Activated T-cell treated with anti-CD3 and anti-CD28 coated beads, Interleukin-2, amount 50 U/mL, for 48 hours (primary cell): ENCODE results near the gene PAK5.

Source experiments
- DNase-seq, 2 experiments: peaks; one replicate each; pipeline ENCODE4 v3.0.0-alpha.2; 2020

PAK5 gene

DNA sequence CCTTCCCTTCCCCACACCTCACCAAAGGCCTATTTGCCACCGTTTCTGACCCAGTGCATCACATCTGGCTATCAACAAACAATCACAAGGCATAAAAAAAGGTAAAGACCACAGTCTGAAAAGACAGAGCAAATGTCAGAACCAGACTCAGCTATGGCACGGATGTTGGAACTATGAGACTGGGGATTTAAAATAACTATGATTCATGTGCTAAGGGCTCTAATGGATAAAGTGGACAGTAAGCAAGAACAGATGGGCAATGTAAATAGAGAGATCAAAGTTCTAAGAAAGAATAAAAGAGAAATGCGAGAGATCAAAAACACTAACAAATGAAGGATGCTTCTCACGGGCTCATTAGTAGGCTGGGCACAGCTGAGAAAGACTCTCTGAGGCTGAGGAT, 225.0 kb downstream of the PAK5 start:
- no peak for DNase-seq

GRCh38 chr20:9611921-9612320, 227.0 kb downstream of the PAK5 start:
- no peak for DNase-seq

DNA sequence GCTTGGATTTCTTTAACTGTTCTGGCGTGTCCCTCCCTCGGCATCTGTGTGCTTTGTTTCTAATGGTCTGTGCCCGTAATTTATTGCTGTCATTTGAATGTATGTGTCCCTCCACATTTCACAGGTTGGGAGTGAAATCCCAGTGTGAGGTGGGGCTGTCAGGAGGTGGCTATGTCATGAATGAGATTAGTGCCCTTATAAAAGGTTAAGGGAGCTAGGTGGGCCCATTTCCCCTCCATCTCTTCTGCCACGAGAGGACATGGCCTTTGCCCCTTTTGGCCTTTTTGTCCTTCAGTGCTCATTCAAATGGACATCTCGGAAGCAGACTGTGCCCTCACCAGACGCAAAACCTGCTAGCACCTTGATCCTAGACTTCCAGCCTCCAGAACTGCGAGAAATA, 228.2 kb downstream of the PAK5 start:
- no peak for DNase-seq

- peak; percentile 53 to 59 for DNase-seq
Observed at GRCh38 chr20:9609887-9610502, 228.9 kb downstream of the PAK5 start.

GRCh38 chr20:9608639-9609340, 230.1 kb downstream of the PAK5 start:
- no peak for DNase-seq

DNA sequence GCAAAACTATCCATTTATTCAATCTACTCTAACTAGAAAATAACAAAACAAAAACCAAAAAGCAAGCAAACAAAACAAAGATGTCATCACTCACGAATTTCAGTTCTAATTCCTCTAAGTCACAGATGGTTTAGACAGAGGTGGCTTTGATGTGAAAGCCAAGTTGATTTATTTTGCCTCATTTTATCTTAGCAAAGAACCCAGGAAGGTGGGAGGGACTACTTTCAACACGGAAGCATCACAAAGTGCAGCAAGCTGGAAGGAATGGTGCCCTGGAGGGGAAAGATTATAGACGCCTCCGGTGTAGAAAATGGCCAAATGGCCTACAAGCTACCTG, 236.1 kb downstream of the PAK5 start:
- DNase-seq = no peak

DNA sequence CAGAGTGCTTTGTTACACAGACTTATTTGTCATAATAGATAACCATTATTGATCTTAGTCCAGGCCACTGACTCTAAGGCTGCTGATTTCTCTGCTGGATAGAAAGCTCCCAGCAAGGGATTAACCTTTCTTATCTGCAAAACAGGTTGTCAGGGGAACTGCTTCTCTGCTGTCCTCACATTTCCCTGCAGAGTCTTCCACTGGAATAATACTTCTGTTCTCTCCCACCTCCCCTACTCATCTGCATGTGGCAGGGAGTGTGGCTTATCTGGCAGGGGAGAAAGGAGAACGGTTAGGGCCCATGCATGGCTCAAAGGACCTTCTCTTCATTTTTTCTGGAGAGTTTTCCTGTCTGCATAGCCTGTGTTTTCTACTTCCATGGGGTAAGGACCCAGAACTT, 238.3 kb downstream of the PAK5 start:
- no peak for DNase-seq

GRCh38 chr20:9597547-9597946, 241.3 kb downstream of the PAK5 start:
- no peak for DNase-seq

DNA sequence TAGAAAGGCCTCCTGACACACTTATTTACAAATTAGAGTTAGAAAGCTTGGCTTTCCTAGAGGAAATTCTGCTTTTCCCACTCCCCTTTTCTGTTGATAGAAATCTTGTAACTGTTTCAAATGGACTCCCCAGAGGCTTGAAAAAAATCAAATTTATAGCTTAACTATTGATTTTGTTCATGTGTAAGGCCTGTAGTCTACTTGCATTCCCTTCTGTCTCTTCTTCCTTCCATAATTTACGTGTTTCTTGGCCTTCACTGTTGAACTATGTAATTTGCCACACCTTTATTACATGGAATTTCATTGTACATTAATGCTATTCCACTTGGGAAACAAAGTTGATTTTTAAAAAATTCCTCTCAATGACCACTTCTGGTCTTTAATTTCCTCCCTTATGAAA, 243.1 kb downstream of the PAK5 start:
- DNase-seq = no peak

DNA sequence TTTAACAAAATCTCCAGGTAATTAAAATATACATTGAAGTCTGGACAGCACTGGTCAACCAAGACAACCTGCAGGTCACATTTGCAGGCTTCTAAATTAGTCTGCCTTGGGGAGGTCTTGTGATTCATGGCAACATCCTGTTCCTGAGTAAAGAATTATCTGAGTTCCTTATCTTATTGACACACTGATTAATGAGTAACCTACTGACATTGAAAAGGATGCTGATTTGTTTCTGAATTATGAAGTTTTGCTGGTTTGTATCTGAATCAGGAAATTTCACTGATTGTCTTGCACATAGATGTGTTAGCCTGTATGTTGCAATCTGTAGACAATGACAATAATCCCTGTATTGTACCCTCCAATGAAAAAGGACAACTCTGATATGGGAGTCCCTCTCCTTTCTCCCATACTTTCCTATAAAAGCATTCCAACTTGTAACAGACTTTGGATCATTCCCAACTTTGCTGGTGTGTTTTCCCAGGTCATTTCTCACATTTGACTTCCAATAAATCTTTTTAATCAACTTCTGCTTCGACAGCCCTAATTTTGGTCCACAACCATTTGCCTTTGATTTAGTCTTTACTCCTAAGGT, 244.5 kb downstream of the PAK5 start:
- no peak for DNase-seq

GRCh38 chr20:9592419-9592818, 246.5 kb downstream of the PAK5 start:
- DNase-seq = no peak

GRCh38 chr20:9591080-9591479, 247.8 kb downstream of the PAK5 start:
- no peak for DNase-seq

DNA sequence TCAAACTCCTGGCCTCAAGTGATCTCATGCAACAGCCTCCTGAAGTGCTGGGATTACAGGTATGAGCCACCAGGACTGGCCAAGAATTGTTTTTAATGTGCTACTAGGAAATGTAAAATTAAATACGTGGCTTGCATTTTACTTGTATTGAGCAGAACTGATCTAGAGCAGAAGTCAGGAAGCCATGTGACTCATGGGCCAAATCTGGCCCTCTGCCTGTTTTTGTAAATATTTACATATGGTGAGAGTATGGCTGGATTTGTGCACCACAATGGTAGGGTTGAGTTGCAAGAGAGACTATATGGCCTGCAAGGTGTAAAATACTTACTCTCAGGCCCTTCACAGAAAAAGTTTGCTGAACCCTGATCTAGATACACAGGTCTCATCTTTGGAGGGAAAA, 248.7 kb downstream of the PAK5 start:
- DNase-seq = no peak

GRCh38 chr20:9588706-9589105, 250.2 kb downstream of the PAK5 start:
- DNase-seq = no peak

- no peak for DNase-seq
Observed at GRCh38 chr20:9583151-9583550, 255.7 kb downstream of the PAK5 start.

- DNase-seq = no peak
Observed at GRCh38 chr20:9582137-9582536, 256.7 kb downstream of the PAK5 start.

- no peak for DNase-seq
Observed at GRCh38 chr20:9581509-9581908, 257.4 kb downstream of the PAK5 start.

- DNase-seq = no peak
Observed at GRCh38 chr20:9578594-9578993, 260.3 kb downstream of the PAK5 start.

DNA sequence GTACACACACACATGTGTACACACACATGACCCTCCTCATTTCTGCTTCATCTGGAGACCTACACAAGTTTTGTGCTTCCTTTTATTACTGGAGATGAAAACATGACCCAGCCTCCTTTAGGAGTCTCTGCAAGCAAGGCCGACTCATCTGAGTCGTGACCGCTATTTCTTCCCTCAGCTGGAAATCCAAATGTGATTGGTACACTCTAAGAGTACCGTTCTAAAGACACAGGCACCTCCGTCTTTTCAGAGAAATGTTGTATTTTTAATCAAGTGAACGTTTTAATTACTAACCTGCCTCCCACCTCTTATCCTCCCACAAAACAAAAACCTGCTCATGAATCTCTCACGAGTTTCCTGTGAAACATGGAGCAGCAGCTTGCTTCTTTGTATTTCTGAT, 261.5 kb downstream of the PAK5 start:
- no peak for DNase-seq

DNA sequence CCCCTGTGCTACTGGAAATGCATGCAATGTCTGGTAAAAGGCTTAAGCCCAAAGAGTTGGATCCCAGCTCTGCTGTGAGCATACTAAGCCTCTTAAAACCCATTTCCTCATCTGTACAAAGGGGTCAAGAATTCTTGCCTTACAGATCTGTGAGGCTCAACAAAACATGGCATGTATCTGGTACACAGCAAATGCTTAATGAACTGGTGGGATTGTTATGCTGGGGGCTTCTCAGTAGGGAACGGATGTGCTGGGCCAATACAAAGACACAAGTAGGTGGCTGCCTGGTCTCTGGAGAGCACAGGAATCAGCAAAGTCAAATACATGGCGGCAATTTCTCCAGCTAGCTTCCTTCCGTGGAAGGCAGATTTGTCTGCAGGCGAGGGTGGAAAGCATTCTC, 262.2 kb downstream of the PAK5 start:
- DNase-seq = no peak

DNA sequence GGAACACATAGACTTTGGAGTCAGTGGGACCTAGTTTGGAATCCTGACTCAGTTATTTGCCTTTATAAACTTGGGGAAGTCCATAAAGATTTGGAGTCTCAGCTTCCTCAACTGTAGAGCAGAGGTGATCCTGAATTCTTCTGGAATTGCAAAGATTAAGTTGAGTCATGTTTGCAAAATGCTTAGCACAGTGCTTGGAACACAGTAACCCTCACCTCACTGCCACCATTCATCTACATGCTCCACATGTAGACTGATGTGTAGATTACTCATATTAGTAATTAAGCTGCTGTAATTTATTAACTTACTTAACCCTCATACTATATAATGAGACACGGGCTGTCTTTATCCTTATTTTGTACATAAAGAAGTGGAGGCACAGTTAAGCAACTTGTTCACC, 263.0 kb downstream of the PAK5 start:
- no peak for DNase-seq

DNA sequence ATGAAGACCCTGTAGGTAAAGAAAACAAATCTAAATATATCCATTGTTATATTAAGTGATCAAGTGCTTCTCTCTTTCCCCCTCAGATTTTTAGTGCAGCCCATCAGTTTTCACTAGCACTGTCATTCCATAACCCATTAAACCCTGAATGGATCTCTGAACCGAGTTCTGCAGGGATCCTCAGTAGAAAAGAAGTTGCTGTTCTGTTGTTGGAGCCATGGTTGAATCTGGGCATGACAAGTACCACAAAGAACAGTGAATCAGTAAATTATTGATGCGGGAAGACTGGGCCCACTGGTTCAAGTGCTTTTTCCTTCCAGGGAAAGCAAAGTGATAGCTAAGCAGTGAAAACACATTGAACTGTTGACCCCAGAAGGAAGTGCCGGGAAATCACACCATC, 264.1 kb downstream of the PAK5 start:
- DNase-seq = no peak

GRCh38 chr20:9574181-9574580, 264.7 kb downstream of the PAK5 start:
- no peak for DNase-seq

DNA sequence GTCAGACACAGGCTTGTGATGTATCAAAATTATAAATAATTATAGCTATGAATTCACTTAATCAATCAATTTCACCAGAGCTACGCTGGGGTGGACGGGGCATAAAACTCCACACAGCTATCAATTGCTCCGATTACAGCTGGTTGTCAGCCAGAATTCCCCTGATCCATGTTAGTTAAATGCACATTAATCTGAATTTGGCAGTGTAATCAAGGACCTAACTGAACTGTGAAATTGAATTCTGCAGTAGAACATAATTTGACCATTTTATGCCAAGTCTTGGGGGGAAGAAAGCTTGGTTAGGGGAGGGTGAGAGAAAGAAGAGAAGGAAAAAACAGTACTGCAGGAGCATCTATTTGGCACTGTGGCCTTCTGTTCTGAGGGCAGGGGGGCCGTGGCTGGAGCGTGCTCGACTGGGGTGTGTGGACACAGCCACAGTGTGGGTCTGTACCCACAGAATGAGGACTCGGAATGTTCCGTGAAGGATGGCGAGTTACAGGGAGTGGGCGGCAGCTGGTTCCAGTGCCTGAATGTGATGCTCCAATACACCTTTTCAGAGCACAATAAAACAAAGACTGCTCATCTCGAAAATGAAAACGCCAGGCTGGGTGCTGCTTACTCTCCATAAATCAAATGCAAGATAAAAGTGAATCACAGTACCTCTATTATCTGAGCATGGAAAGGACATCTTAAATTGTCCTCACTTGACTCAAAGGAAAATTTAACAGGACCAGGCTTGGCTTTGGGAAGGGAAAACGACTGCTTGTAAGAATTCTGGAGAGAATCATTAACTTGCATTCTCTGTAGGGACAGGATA, 265.3 kb downstream of the PAK5 start:
- DNase-seq = no peak
